Nucleus accumbens (tissue), 56 donors: ENCODE data around the gene KDM4B.

Experiments
- DNase-seq, 56 donors: peaks; one replicate each; lab custom pipeline; 2025; lab: John Stamatoyannopoulos, UW

KDM4B gene

DNA sequence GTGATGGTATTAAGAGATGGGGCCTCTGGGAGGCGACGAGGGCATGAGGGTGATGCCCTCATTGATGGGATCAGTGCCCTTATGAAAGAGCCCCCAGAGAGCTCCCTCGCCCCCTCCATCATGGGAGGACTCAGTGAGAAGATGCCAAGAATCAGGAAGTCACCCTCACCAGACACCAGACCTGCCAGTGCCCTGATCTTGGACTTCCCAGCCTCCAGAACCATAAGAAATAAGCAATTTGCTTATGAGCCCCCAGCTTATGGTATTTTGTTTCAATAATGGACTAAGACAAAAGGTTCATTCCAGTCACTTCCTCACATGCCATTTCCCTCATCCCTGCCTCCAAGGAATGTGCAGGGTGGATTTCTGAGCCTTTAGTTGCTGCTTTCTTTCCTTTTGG, 129.7 kb downstream of the KDM4B start:
- no peak for DNase-seq

DNA sequence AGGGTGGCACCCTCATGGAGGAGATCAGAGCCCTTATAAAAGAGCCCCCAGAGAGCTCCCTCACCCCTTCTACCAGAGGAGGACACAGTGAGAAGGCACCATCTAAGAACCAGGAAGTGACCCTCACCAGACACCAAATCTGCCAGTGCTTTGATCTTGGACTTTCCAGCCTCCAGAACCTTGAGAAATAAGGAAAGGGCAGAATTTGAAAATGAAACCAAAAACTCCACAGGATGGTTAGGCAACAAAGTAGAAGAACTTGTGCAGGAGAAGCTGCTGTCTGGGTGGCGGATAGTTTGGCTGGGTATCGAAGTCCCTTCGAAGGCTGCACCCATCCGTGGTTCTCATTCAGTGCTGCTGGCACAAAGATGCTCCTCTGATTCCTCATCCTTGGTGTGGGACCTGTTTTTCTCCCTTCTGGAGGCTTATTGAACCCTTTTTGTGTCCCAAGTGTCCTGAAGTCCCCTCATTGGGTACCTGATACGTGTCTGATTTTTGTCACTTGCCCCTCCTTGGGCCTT, 130.8 kb downstream of the KDM4B start:
- no peak for DNase-seq

DNA sequence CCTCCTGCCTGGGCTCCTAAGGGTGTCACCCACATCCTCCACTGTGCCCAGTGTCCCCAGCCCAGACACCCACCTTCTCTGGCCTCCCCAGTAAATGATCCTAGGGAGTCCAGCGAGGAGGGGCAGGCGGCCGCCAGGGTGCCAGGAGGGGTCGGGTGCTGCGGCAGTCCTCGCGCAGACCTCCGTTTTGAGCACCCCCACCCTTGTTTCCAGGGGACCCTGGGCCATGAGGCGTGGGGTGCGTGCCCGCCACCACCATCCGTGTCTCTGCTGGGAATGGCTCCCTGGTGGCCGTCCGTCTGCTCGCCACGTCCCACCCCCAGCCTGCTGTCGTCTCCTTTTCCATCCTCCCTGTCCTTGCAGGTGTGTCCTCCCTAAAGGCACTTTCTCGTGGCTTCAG, 133.0 kb downstream of the KDM4B start:
- DNase-seq: no peak

DNA sequence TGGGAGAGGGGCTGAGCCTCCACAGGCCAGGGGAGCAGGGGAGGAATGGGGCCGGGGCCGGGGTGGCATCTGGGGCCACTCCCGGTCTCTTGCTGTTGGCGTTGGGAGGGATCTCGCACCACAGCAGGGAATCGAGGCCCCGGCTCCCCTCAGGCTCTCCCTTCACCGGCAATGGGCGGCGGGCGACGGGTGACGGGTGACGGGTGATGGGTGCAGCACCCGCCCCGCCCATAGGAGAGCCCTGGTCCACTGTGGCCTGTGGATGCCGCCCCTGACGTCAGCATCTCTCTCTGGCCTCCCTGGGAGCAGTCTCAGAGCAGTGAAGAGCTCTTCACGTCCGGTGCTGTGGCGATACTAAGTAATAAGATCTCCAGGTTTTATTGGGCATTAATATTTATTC, 133.6 kb downstream of the KDM4B start:
- no peak for DNase-seq

DNA sequence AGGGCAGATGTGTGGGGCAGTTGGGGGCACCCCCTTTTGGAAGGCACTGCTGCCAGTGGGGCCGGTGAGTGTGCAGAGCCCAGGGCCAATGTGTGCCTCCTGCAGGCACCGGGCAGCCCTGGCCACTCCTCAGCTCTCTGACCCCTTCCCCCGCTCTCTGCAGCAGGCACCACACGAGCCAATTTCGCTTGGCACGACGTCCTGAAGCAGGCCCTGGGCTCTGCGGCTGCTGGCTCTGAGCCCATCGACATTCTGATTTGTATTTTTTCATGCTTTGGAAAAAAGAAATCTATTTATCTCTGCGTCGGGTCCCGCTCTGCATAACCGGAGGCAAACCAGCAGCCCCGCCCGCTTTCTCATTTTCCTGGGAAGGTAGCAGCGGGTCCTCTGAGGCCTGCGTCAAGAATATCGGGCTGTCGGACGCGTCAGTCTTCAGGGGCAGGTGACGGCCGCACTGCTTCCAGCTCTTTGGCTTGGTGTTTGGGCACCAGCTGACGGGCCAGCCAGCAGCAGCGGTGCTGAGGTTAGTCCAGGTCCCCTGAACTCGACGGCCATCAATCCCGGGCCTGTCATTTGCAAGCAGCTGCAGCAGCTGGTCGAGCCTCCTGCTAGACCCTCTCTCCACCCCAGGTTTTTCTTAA, 134.3 kb downstream of the KDM4B start:
- peak in 36 of 56 donors; percentile 7 to 71 (median 38) for DNase-seq

DNA sequence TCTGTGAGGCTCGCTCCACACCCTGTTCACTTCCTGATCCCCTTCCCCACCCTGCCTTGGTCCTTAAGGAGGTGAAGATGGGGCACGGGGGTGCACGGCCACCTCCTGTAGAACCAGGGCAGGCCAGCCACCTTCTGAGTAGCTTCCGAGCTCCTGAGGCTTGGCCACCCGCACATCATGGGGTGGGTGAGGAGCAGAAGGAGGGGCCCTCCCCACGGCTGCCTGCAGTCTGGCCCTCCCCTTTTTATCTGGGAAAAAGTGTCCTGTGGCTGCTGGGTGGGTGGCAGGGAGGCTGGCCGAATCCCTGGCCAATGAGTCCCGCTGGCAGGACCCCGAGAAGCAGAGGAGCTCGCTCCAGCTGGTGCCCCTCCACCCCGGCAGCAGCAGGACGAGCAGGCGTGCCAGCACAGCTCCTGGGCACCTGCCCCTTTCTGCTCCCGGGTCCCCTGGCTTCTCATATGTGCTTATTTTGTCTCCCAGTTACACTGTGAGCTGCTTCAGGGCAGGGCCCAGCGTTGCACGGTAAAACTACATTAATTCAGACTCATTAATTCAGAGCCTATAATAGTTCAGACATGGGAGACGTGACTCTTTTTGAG, 135.0 kb downstream of the KDM4B start:
- peak in 9 of 56 donors; percentile 8 to 44 (median 19) for DNase-seq

DNA sequence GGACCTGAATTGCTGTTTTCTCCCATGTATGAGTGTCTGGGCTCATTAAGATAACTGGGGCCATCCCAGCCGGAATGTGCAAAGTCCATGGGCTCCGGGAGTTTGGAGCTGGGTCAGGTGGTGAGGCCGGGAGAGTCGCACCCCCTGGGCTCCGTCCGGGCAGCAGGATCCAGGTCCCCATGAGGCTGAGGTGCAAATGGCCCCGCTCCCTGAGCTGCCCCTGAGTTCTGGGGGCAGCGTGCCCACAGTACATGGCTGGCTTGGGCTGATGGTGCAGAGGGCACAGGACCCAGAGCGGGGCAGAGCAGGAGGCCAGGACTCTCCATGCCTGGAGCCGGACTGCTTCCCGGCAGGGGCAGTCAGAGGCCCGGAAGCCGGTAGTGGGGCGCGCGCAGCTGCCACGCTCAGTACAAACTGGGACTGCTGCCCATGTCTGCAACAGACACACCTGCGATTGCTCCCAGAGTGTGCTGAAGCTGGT, 136.0 kb downstream of the KDM4B start:
- DNase-seq: no peak

DNA sequence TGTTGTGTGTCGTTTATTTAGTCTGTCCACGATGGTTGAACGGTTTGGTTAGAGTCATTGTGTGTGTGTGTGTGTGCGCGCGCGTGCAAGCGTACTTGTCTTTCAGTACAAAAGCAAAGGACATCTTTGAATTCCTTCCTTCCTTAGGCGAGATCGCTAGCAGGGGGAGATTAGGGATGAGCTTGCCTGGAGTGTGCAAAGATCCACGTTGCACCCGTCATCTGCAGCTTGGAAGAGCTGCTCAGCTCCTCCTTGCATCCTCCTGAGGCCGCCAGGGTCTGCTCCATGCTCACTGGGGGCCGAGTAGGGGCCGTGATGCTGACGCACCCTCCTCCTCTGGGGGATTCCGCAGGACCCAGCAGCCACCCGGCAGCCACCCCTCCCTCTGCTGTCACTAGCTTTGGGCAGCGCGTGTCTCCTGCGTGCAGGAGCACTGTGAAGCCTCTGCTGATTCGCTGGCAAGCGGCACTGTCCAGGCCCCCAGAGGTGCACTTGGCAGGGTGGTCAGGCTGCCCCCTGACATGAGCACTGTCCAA, 137.3 kb downstream of the KDM4B start:
- no peak for DNase-seq

DNA sequence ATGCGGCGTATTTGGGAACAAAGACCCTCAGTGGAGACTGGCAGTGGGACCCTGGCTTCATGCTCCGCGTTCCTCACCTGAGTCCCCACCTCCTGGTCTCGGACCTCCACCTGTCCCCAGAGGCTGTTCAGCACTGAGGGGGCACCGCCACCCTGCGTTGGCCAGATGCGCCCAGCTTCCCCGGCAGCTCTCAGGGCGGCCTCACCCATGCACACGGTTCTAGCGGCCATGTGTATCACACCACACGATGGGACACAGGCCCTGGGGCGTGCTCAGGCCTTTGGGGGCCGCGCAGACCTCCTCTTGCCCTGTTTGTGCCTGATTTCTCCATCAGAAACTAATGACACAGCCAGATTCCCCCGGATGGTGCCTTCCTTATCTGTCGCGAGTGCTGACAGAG, 138.1 kb downstream of the KDM4B start:
- no peak for DNase-seq

DNA sequence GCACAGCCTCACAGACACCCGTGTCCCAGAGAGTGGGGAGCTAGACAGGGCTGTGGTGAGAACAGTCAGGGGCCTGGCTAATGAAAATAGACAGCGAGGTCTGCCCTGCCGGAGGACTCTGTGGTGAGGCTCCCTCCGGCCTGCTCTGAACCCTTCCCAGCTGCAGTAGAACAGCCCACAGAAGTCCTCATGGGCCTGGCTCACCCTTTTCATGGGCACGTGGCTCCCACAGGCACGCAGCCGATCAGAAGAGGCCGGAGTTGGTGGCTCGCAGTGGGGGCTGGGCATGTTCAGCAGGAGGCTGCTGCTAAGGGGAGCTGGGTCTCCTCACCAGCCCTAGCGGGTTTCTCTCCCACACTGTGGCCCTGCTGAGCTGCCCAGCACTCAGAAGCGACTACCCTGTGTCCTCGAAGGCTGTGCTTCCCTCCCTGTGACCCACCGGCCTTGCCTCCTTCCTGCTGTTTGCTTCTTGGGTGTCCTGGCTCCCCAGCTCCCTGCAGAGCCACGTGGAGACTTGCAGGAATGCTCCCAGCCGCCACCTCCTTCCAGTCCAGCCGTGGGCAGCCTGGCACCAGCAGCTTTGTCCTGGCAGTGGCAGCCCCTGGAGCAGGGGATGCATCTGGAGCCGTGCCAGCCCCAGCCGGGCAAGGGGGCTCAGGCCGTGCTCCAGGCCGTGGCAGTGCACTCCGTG, 138.7 kb downstream of the KDM4B start:
- peak in 3 of 56 donors; percentile 5 to 30 (median 20) for DNase-seq

DNA sequence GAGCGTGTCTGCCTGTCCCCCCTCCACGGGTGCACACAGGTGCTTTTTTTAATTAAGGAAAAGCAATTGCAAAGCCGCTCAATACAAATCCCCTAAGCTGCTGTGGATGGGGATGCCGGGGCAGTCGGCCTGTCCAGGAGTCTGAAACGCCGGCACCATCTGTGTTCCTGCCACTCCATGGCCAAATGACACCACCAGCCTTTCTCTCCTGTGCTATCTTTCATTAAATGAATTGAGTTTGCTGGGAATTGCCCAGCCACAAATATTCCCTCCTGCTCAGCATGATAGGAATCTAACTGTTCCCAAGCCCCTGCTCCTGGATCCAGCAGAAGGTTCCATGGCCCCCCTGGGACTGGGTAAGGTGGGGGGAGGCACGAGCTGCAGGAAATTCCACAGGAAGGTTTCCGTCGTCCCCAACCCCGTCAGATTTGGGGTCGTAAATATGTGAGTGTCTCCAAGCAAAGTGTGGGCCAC, 139.2 kb downstream of the KDM4B start:
- no peak for DNase-seq

DNA sequence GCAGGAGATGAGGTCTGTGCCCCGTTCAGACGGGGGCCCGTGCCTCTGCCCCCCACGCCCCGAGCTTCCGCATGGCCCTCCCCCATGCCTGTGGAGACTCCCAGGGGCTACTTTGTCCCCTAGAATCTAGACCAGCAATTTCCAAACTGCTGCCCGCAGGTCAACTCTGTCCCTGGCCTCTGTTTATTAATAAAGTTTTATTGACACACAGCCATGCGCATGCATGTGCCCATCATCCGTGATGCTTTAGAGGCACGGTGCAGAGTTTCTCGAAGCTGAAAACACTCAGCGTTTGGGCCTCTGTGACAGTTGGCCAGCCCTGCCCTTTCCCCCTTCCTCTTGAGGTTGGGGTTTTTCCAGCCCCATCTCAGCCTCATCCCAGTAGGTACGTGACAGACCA, 140.0 kb downstream of the KDM4B start:
- no peak for DNase-seq

DNA sequence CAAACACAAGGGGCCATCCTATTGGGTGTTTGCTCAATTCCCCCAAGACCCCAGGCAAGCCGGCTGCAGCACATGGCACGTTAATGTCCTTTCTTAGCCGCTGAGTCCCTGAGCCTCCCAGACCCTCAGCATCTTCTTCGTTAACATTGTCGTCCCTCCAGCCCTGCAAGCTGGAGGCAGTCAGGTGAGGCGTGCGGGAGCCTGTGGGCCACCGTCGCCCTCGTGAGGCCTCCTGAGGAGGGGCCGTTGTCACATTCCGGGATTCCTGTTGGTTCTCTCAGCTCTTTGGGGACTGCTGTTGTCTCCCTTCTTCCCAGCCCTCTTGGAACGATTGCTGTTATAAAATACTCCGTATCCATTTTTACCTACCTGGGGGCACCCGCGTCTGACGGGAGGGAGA, 140.6 kb downstream of the KDM4B start:
- DNase-seq: no peak

DNA sequence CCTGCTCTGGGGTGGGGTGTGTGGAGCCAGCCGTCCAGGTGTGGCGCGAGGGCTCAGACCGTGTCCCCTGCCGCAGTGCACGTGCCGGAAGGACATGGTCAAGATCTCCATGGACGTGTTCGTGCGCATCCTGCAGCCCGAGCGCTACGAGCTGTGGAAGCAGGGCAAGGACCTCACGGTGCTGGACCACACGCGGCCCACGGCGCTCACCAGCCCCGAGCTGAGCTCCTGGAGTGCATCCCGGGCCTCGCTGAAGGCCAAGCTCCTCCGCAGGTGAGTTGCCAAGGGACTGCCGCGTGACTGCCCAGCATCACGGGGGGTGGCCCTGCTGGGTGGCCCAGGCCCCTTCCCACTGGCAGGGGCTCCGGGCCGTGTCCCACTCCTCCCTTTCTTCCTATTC, 141.6 kb downstream of the KDM4B start:
- no peak for DNase-seq

DNA sequence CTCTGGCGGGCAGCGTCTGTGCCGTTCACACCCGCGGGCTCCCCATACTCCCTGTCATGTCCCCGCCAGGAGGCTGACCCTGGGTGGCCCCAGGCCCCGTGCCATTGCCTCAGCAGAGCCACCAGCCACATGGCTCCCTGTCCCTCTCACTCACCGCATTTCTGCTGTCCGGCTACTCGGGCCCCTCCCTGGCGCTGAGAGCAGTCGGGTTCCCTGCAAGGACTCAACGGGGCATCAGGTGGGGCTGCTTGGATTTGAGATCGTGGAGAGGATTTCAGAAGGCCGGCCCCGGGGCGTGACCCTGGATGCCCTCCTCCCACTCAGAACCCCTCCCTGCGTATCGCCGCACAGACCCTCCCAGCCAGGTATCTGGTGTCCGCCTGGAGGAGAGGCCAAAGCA, 142.1 kb downstream of the KDM4B start:
- DNase-seq: no peak

DNA sequence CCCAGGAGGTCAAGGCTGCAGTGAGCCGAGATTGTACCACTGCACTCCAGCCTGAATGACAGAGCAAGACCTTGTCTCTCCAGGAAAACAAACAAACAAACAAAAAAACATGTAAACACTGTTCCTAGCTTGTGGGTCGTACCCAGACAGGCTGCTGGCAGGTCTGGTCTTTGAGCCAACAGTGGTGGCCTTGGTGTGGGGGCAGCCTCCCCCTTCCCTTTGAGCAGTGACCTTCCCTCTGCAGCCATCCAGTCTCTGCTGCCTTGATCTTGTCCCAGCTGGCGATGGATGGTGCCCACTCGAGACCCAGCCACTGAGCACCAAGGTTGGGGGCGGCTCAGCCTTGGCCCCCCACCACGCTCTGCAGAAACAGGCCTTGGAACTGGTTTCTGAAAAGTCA, 143.3 kb downstream of the KDM4B start:
- DNase-seq: no peak

DNA sequence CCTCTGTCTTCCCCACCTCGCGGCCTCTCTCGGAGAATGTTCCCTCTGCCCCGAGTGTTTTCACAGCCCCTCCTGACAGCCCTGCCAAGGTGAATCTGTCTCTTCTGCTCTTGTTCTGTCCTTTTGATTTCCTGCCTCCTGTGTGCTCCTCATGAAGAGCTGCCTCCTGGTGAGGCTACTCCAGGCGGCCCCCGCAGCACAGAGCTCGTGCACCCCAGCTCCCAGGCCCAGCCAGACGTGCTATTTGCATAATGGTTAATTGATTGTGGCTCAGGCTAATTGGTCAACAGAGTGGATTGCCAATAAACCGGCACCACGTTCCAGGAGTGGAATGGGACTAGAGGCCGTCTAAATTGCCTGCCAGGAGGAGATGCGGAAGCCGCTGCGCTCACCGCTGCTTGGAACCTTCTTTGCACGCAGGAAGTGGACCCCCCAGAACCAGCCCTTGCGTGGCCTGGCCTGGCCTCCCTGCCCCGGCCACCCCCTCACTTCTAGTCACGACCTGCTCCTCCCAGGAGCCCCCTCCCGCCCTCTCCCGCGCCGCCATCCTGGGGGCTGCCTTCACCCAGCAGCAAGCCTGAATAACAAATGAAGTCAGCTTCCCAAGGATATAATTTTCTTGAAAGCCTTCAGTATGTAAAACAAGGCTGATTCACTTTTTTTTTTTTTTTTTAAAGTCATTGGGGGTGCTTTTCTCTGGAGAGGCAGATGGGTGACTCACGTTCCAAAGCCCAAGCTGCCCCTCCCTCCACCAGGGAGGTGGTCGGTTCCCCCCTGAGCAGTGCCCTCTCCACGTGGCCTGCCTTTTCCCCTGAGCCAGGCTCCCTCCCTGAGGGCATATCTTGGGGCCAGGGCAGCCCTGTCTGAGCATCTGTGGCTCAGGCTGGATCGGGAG, 144.0 kb downstream of the KDM4B start:
- peak in 17 of 56 donors; percentile 5 to 67 (median 39) for DNase-seq

DNA sequence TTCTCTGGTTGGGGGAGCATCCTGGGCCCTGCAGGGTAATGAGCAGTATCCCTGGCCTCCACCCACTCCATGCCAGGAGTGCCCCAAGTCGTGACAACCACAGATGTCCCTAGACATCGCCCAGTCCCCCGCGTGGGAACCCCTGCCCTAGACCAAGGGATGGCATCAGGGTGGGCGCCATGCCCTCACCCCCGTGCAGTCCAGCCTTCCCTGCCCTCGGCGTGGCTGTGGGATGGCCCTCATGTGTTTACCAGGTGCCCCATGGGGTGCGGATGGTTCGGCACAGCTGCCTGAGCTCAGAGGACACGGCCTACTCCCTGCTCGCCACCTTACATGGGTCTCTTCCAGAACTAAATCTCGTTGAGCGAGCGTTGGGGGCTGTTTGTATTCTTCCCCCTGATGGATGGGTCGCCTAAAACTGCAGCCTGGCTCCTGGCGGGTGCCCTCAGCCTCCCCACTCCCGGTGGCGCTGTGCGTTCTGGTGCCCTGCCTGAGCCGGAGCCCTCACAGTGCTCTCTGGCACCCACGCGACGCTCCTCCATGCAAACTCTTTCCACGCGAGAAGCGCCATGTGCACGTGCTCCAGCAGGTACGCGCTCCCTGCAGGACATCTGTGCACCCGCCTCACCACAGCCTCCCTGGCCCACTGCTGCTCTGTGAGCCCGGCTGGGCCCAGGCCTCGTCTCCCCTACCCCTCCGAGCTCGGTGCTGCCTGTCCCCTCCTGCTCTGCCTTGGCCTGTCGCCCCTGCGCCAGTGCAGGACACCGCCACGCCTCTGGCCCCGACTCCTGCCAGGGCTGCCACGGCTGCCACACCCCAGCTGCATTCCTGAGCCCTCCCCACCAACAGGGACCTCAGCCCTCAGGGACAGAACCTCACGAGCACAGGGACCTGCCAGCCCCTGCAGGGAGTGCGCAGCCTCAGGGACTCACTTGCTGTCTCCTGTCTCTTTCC, 145.0 kb downstream of the KDM4B start:
- peak in 9 of 56 donors; percentile 9 to 42 (median 18) for DNase-seq

DNA sequence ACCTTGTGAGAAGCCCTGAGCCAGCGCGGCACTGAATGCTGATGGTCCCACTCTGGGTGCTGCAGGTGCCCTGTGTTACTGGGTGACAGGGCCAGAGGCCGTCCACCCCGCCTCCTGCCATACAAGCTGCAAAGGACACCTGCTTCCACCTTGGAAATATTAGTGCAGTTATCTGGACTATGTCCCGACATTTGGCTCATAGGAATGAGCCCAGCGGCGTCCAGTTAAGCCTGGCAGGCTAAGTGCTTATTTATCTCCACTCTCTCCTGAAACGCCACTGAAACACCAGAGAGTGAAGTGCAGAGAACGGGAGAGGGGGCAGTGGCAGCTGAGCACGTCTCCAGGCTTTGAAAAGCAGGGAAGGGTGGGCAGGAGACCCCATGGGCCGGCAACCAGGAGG, 145.8 kb downstream of the KDM4B start:
- no peak for DNase-seq
